HG03571 (cell line): ENCODE data around the gene HOXD9.

Experiments used
- ATAC-seq: cut with Tn5 transposase; IDR thresholded peaks from one replicate; pipeline ENCODE4 v1.9.1; 2021; ENCODE audit not compliant: unreplicated experiment

The HOXD9 gene

GRCh38 chr2:176122683-176123410 lies at the start of gene HOXD9:
TSS of gene HOXD9 (plus strand) at chr2:176122719. CDS start at chr2:176122769, 50 bp downstream.
- no peak for ATAC-seq

GRCh38 chr2:176072951-176073904 lies 49.3 kb upstream of the HOXD9 start:
- no peak for ATAC-seq

GRCh38 chr2:176074919-176075425 lies 47.5 kb upstream of the HOXD9 start:
- ATAC-seq, result no peak

DNA sequence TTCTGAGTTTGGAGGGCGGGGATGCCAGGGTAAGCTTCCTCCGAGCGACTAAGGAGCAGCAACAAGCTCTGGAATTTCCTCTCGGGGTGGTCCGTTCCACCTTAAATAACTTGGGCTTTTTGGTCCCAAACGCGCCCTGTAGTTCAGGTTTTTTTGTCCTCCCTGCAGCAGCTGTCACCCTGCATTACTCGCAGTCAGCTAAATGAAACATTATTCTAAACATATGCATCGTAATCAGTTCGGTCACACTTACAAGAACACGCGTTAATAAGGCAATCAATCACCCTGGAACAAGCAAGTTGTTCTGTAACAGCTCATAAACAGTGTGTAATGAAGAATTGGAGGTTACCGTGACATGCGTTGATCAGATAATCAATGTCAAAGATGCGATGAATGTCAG lies 47.0 kb upstream of the HOXD9 start:
- no peak for ATAC-seq

DNA sequence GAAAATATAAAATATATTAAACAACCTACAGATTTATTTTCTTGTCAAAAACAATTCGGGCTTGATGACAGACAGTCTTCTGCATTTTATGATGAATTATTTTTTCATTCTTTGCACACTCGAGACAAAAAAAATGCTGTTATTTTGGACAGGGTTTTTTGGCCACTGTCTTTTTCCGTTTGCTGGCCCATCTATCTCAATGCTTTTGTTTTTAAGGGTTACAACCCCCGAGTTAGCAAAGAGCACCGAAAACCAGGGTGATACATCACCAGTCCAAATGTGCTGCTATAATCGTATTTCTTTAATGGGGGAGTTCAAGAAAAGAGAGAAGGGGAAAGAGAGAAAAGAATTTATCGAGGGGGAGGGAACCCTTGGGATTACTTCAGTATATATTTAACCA lies 46.5 kb upstream of the HOXD9 start:
- no peak for ATAC-seq

DNA sequence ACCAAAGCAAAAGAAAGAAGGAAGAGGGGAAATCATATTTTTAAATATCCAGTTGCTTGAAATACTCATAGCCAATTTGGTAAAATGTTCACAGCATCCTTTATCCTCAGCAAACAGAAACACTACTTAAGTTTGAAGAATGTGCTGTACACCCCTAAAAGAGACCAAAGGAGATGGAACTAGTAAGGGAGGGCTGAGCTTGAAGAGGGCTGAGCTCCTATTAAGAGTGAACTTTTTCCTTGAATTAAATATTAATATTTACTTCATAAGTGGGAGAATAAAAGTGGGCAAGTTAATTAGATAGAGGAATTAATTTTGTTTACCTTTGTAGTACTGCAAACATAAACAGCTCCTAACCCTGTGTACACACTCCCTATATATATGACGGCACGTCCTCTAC lies 45.7 kb upstream of the HOXD9 start:
- no peak for ATAC-seq

DNA sequence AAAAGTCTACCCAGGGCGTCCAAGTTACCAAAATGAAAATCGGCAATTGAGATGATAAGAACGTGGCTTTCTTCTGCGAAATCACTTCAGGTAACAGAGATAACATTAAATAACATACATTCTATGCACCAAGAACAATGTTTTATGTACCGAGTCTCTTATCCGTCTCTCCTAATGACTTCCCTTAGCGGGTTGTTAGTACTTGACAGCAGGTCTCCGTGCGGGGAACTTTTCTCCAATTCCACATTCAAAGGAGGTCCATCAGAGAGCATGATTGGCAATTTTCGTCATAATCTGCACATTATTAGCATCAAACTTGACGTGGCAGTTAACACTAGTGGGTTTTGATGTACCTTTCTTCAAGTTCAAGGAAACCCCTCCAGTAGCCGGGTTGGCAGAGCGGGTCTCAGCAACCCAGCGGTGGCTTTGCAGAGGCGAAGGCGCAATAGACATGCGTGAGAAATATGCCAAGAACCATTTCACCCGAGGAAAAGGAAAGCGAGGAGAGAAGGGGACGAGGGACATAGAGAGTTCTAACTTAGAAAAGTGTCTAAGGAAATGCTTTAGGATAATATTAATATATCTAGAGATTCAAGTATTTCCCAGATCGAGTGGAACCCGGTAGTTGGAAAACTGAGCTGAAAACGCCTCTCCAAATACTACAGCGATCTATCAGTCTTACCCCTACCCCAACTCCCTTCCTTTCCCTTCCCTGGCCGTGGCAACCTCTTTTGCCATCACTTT lies 43.8 kb upstream of the HOXD9 start:
- no peak for ATAC-seq

DNA sequence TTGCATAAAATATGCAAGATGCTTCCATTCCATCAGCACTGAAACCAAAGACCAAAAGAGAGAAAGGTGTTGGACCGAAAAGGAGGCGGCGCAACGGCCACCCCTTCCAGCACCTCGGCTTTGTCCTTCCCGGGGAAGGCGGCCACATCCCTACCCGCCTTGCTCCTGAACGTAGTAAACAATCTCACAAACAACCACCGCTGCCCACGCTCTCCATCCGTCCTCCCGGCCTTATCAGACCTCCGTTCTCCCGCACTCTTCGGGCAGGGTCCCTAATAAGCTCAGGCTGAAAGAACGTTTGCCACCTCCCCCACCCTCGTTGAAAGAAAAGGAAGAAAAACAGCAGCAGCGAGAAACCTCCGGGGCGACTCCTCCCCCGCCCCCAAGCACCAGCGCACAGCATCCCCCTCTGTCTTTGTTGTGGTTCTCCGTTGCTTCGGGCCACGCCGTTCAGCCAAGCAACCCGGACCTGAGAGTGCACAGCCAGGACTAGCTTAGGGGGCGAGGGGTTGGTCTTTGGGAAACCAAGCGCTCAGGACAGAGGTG lies 43.2 kb upstream of the HOXD9 start:
- no peak for ATAC-seq

DNA sequence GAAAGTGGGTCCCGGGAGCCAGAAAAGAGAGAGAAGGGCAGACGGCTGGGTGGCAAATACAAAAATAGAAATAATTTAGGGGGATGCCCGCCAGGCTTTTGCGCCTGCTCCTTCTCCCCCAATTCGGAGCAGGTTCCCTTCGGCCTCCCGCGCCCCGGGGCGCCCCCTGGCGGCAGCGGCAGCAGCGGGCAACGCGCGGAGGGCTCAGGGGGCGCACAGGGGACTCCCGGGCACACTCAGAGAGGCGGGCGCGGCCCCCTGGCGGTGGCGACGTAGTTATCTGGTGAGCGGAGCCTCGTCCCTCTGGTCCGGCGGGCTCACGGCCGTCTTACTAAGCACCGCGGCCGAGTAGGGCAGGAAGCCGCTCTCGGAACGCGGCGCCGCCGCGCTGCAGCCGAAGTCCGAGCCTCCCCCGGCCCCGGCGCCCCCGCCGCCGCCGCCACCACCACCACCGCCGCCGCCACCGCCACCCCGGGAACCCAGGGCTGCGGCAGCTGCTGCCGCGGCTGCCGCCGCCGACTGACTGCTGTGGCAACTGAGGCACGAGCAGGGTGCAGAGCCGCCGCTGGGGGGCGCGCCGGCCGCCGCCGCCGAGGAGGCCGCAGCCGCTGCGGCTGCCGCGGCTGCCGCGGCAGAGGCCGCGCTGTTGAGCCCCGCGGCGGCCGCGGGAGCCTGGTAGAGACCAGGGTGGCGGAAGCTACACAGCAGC lies 42.5 kb upstream of the HOXD9 start:
- ATAC-seq, result no peak

- ATAC-seq, result no peak
Measured at GRCh38 chr2:176080540-176081375, 41.8 kb upstream of the HOXD9 start.

- no peak for ATAC-seq
Measured at GRCh38 chr2:176081376-176081836, 41.1 kb upstream of the HOXD9 start.

DNA sequence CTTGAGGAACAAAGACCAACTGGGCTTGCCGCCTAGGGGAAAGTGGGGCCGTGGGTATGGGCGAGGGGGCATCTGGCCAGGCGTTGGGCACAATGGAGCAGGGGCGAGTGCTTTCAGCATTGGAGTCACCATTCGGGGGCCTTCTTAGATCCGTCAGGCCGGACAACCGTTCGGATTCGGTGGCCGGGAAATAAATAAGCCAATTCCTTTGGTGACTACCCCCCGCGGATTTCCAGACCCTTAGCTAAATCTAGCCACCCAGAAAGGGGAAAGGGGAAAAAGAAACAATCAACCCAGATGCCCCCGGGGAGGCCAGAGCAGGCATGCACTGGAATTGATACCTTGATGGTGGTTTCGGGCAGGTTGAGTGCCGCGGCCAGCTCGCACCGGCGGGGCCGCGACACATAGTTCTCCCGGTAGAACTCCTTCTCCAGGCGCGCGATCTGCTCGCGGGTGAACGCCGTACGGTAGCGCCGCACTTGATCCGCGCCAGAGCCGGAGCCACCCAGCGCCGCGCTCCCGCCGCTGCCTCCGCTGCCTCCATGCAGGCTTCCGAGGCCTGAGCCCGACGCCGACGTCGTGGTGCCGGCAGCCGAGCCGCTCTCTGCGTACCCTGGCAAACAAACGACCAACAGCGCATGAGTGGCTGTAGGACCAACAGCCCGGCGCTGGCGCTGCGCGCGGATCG lies 40.5 kb upstream of the HOXD9 start:
- ATAC-seq, result no peak

DNA sequence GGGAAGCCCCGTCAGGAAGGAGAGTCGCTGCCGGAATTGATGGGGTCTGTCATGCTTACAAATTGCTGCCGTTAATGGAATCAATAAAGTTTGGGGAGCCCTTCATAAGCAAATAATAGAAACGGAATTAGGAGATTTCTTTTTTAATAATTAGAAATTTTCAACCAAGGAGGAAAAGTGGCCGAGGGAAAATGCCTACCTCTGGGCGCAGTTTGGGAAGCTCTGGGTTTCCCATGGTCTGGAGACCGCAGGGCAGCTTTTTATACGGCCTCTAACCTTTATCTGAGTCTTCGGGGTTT lies 40.0 kb upstream of the HOXD9 start:
- no peak for ATAC-seq

DNA sequence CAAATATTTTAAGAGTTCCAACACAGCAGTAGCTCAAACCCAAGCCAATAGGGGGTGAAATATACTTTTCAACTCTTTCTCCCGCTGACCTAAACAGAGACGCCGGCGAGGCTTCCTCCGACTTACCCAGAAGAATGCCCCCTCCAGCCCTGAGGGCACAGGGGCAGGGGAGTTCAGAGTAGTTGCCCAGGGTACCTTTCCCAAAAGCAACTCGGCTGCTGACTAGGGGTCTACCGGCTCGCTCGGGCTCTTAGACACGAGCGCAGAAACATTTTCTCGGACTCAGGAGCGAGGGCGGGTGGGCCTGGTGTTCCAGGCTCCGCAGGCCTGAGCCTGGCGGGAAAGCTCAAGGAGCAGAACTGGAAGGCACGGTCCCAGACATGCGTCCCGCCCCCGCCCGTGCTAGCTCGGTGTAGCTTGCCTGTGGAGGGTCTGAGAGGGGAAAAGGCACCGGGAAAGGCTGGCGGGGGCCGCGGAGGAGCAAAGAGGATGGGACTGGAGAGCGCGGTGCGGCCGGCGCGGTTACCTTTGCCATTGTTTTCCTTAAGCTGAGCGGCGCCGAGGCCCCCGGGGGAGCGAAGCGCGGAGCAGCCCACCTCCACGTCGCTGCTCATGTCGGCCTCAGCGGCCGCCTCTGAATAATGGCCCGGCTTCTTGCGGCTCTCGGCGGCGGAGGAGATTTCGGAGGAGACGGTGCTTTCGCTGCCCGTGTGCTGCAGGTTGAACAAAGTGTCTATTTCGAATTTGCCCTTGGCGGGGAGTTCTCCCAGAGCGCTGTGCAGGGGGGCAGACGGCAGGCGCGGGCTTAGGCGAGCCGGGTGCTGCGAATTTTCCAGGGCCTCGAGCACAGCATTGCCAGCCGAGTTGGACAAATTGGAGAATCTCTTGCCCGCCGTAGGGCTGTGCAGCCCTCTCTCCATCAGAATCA lies 39.4 kb upstream of the HOXD9 start:
- no peak for ATAC-seq

GRCh38 chr2:176083796-176084261 lies 38.7 kb upstream of the HOXD9 start, which contains the start of gene EVX2:
TSS of gene EVX2 (minus strand) at chr2:176083962. CDS start at chr2:176083776, 186 bp downstream.
- ATAC-seq, result no peak

GRCh38 chr2:176084611-176085119 lies 37.9 kb upstream of the HOXD9 start:
- ATAC-seq, result no peak

DNA sequence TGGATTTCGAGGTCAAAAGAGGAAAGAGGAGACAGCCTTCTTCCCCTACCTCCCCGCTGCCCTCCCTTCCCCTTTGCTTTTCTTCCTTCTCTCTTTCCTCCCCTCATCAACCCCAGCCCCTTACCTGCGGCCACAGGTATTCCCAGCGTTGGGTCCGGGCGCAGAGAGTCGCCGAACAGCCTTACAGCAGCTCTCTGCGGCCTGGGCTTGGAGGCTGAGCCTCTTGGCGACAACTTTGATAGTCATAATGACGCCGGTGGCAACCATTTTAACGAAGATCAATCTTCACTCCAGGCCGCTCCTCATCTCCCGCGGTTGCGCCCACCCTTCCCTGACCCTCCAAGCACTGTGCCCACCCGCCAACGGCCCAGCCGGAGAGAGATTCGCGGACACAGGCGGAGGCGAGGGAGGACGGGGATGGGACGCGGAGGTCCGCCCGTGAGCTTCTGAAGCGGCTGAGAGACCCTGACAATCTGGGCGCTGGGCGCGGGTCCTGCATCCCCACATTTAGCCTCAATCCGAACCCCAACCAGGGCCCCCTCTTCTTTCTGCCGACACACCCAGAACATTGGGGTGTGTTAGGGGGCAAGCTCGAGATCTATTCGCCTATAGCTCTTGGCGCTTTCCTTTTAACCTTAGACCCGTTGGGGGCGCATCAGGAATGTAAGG lies 37.3 kb upstream of the HOXD9 start:
- no peak for ATAC-seq
